ENCODE results near the gene LAMC1.

Gene LAMC1

GRCh38 chr1:183080406-183080805 lies 57.2 kb downstream of the LAMC1 start:
- DNase-seq: no peak

GRCh38 chr1:183081402-183082120 lies 58.3 kb downstream of the LAMC1 start:
- DNase-seq: no peak

GRCh38 chr1:183082650-183083049 lies 59.4 kb downstream of the LAMC1 start:
- DNase-seq: no peak

- no peak for DNase-seq
Measured at GRCh38 chr1:183087001-183087400, 63.8 kb downstream of the LAMC1 start.

GRCh38 chr1:183089025-183089639 lies 65.9 kb downstream of the LAMC1 start:
- DNase-seq: no peak

GRCh38 chr1:183090391-183091006 lies 67.3 kb downstream of the LAMC1 start:
- no peak for DNase-seq

- DNase-seq: no peak
Measured at GRCh38 chr1:183091181-183091580, 68.0 kb downstream of the LAMC1 start.

- DNase-seq: no peak
Measured at GRCh38 chr1:183092350-183092749, 69.1 kb downstream of the LAMC1 start.

- DNase-seq: no peak
Measured at GRCh38 chr1:183093066-183093668, 69.9 kb downstream of the LAMC1 start.

- no peak for DNase-seq
Measured at GRCh38 chr1:183093786-183094298, 70.6 kb downstream of the LAMC1 start.

GRCh38 chr1:183094351-183094750 lies 71.1 kb downstream of the LAMC1 start:
- DNase-seq: no peak

GRCh38 chr1:183096351-183096750 lies 73.1 kb downstream of the LAMC1 start:
- DNase-seq: no peak

GRCh38 chr1:183096894-183097293 lies 73.7 kb downstream of the LAMC1 start:
- DNase-seq: no peak

GRCh38 chr1:183097438-183098051 lies 74.3 kb downstream of the LAMC1 start:
- no peak for DNase-seq

GRCh38 chr1:183098317-183098716 lies 75.1 kb downstream of the LAMC1 start:
- DNase-seq: no peak

GRCh38 chr1:183100361-183100974 lies 77.2 kb downstream of the LAMC1 start:
- no peak for DNase-seq

- DNase-seq: no peak
Measured at GRCh38 chr1:183101081-183101480, 77.9 kb downstream of the LAMC1 start.

GRCh38 chr1:183101841-183102276 lies 78.6 kb downstream of the LAMC1 start:
- no peak for DNase-seq

GRCh38 chr1:183103147-183103546 lies 79.9 kb downstream of the LAMC1 start:
- DNase-seq: no peak

- DNase-seq: no peak
Measured at GRCh38 chr1:183103577-183103976, 80.4 kb downstream of the LAMC1 start.

GRCh38 chr1:183105449-183105848 lies 82.2 kb downstream of the LAMC1 start:
- DNase-seq: no peak

GRCh38 chr1:183106166-183106565 lies 82.9 kb downstream of the LAMC1 start:
- no peak for DNase-seq

GRCh38 chr1:183106746-183107145 lies 83.5 kb downstream of the LAMC1 start:
- DNase-seq: no peak

All from hematopoietic multipotent progenitor cell treated with erythropoietin and hydrocortisone succinate and interleukin-3 and kit ligand, for 8 days (in vitro differentiated cells).